Suprapubic skin (tissue), 4 donors: Measurements from ENCODE around the gene PLEK.

Experiments
- POLR2A ChIP-seq, 2 donors: fragments of 450-650 bp; IDR thresholded peaks; one replicate each; pipeline ENCODE4 v1.6.1; 2017; ENCODE audit warnings: antibody characterized with exemption in 2 of 2, mild to moderate bottlenecking in 2 of 2, moderate library complexity in 2 of 2
- POLR2AphosphoS5 ChIP-seq, 3 donors: sonication (generic); formaldehyde crosslinking; IDR thresholded peaks; one replicate each; pipeline ENCODE4 v1.6.1; 2017; ENCODE audit warnings: antibody characterized with exemption in 3 of 3
- TF ChIP-seq, protein P1 (sequence below), 2 donors: fragments of 200-600 bp in 1 of 2; fragments of 450-650 bp in 1 of 2; sonication (generic) in 1 of 2; IDR thresholded peaks; one replicate each; pipeline ENCODE4 v1.5.1; 2016 to 2019; ENCODE audit warnings: antibody characterized with exemption in 2 of 2, mild to moderate bottlenecking in 1 of 2, moderate library complexity in 1 of 2

DNA sequence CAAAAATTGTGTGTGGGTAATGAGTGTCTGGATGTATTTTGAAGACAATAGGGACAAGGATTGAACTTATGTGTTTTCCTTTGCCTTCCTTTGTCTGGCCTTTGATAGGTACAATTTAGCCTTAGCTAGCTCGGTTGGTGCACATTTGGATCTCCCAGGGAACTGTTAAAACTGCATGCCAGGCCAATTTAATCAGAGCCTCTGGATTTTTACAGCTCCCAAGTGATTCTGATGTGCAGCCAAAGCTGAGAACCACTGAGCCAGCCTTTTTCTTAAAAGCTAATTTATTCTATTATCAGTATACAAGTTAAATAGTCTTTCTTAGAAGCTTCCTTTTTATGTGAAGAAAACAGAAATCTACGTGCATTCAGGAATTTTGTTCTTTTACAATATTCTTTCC lies 25.0 kb downstream of the PLEK start:
- TF ChIP-seq, protein P1, sequence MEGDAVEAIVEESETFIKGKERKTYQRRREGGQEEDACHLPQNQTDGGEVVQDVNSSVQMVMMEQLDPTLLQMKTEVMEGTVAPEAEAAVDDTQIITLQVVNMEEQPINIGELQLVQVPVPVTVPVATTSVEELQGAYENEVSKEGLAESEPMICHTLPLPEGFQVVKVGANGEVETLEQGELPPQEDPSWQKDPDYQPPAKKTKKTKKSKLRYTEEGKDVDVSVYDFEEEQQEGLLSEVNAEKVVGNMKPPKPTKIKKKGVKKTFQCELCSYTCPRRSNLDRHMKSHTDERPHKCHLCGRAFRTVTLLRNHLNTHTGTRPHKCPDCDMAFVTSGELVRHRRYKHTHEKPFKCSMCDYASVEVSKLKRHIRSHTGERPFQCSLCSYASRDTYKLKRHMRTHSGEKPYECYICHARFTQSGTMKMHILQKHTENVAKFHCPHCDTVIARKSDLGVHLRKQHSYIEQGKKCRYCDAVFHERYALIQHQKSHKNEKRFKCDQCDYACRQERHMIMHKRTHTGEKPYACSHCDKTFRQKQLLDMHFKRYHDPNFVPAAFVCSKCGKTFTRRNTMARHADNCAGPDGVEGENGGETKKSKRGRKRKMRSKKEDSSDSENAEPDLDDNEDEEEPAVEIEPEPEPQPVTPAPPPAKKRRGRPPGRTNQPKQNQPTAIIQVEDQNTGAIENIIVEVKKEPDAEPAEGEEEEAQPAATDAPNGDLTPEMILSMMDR (IDR thresholded peaks at IDR 0.05), result no peak
- TF ChIP-seq POLR2AphosphoS5 (IDR thresholded peaks at IDR 0.05), result no peak
- TF ChIP-seq POLR2A (IDR thresholded peaks at IDR 0.05), result no peak
